H9 (cell line): ENCODE data around the gene HSPG2. TPM values are rescaled to one million over a fixed set of nuclear protein-coding genes. Genes with fewer than 3 reads are reported as not detected.
A peak's percentile ranks its signal among the peaks of the same experiment; 100 is the strongest.

ENCODE experiments used
- DNase-seq: peaks from one replicate; pipeline ENCODE4 v3.0.0-alpha.2; 2017
- H2AFZ ChIP-seq: one replicate; pipeline ENCODE4 v1.6.1; 2013; ENCODE audit warnings: mild to moderate bottlenecking, low read length, control low read depth, moderate library complexity
- H2AK5ac ChIP-seq: 2 replicates; pipeline ENCODE4 v1.6.1; 2013; ENCODE audit warnings: low read length, control low read depth, mixed read lengths; ENCODE audit not compliant: insufficient read length
- H2BK120ac ChIP-seq: one replicate; pipeline ENCODE4 v1.6.1; 2013; ENCODE audit warnings: low read depth, mild to moderate bottlenecking, low read length, control low read depth, inconsistent platforms; ENCODE audit not compliant: poor library complexity, severe bottlenecking
- H2BK12ac ChIP-seq: 2 replicates; pipeline ENCODE4 v1.6.1; 2013; ENCODE audit warnings: low read length, control low read depth, mixed read lengths, low read depth; ENCODE audit not compliant: insufficient read length
- H2BK15ac ChIP-seq: 2 replicates; pipeline ENCODE4 v1.6.1; 2013; ENCODE audit warnings: low read depth, low read length, control low read depth
- H2BK20ac ChIP-seq: one replicate; pipeline ENCODE4 v1.6.1; 2013; ENCODE audit warnings: low read depth, mild to moderate bottlenecking, low read length, control low read depth, inconsistent platforms; ENCODE audit not compliant: poor library complexity, severe bottlenecking
- H2BK5ac ChIP-seq: 2 replicates; pipeline ENCODE4 v1.6.1; 2013; ENCODE audit warnings: low read length, control low read depth, mixed read lengths; ENCODE audit not compliant: insufficient read length
- H3K14ac ChIP-seq: 2 replicates; pipeline ENCODE4 v1.6.1; 2013; ENCODE audit warnings: low read length, control low read depth; ENCODE audit not compliant: insufficient read depth
- H3K18ac ChIP-seq: 2 replicates; pipeline ENCODE4 v1.6.1; 2013; ENCODE audit warnings: low read depth, mild to moderate bottlenecking, mixed read lengths, low read length, control low read depth; ENCODE audit not compliant: insufficient read length
- H3K23ac ChIP-seq: 2 replicates; pipeline ENCODE4 v1.6.1; 2013; ENCODE audit warnings: low read length, control low read depth, mixed read lengths, low read depth; ENCODE audit not compliant: insufficient read length
- H3K23me2 ChIP-seq: 2 replicates; pipeline ENCODE4 v1.6.1; 2013; ENCODE audit warnings: low read depth, mild to moderate bottlenecking, mixed read lengths, low read length, control low read depth; ENCODE audit not compliant: insufficient read length, poor library complexity, severe bottlenecking
- H3K27ac ChIP-seq: 2 replicates; pipeline ENCODE4 v1.5.1; 2013; ENCODE audit warnings: low read length, control low read depth, mixed read lengths, low read depth; ENCODE audit not compliant: insufficient read length
- H3K27me3 ChIP-seq: 2 replicates; pipeline ENCODE4 v1.6.1; 2013; ENCODE audit warnings: low read length, control low read depth, inconsistent platforms; ENCODE audit not compliant: insufficient read depth
- H3K4ac ChIP-seq: 2 replicates; pipeline ENCODE4 v1.6.1; 2013; ENCODE audit warnings: low read depth, mild to moderate bottlenecking, control low read depth, inconsistent platforms, low read length, moderate library complexity
- H3K4me1 ChIP-seq: 2 replicates; pipeline ENCODE4 v1.6.1; 2013; ENCODE audit warnings: low read length, control low read depth, inconsistent platforms; ENCODE audit not compliant: insufficient read depth
- H3K4me2 ChIP-seq: 2 replicates; pipeline ENCODE4 v1.6.1; 2013; ENCODE audit warnings: low read length, control low read depth, mixed read lengths; ENCODE audit not compliant: insufficient read length, insufficient read depth
- H3K56ac ChIP-seq: 2 replicates; pipeline ENCODE4 v1.6.1; 2013; ENCODE audit warnings: low read depth, mild to moderate bottlenecking, mixed read lengths, low read length, control low read depth; ENCODE audit not compliant: insufficient read length
- H3K79me1 ChIP-seq: 2 replicates; pipeline ENCODE4 v1.6.1; 2013; ENCODE audit warnings: low read depth, mild to moderate bottlenecking, moderate library complexity, low read length, control low read depth, inconsistent platforms; ENCODE audit not compliant: insufficient read depth, poor library complexity, severe bottlenecking
- H3K79me2 ChIP-seq: 2 replicates; pipeline ENCODE4 v1.6.1; 2013; ENCODE audit warnings: low read length, control low read depth, inconsistent platforms; ENCODE audit not compliant: insufficient read depth
- H3K9ac ChIP-seq: 2 replicates; pipeline ENCODE4 v1.6.1; 2013; ENCODE audit warnings: low read length, control low read depth, mixed read lengths; ENCODE audit not compliant: insufficient read length; ENCODE audit errors: extremely low read depth
- H3K9me3 ChIP-seq: one replicate; pipeline ENCODE4 v1.6.1; 2013; ENCODE audit warnings: low read depth, low read length, inconsistent platforms; ENCODE audit not compliant: control insufficient read depth
- H3T11ph ChIP-seq: one replicate; pipeline ENCODE4 v1.6.1; 2013; ENCODE audit warnings: mild to moderate bottlenecking, low read length, control low read depth, inconsistent platforms
- H4K20me1 ChIP-seq: one replicate; pipeline ENCODE4 v1.6.1; 2013; ENCODE audit not compliant: control insufficient read depth, insufficient read length, insufficient read depth
- H4K5ac ChIP-seq: 2 replicates; pipeline ENCODE4 v1.6.1; 2013; ENCODE audit warnings: low read depth, mild to moderate bottlenecking, mixed read lengths, low read length, control low read depth; ENCODE audit not compliant: insufficient read length
- H4K8ac ChIP-seq: replicated peaks from 2 replicates; pipeline ENCODE4 v1.6.1; 2013; ENCODE audit warnings: low read length, control low read depth, mixed read lengths, low read depth; ENCODE audit not compliant: insufficient read length
- H4K91ac ChIP-seq: 2 replicates; pipeline ENCODE4 v1.6.1; 2013; ENCODE audit warnings: low read depth, mild to moderate bottlenecking, moderate library complexity, mixed read lengths, low read length, control low read depth; ENCODE audit not compliant: insufficient read length
- H3K27ac Mint-ChIP-seq, 3 experiments: 2 replicates in 2 of 3; 3 replicates in 1 of 3; pipeline ENCODE4 v1.8.0; 2020 to 2021; ENCODE audit warnings: mixed read lengths in 3 of 3, mild to moderate bottlenecking in 1 of 3, moderate library complexity in 1 of 3
- H3K27me3 Mint-ChIP-seq: 2 replicates; pipeline ENCODE4 v1.8.0; 2021; ENCODE audit warnings: low read depth, mild to moderate bottlenecking, moderate library complexity, mixed read lengths
- H3K36me3 Mint-ChIP-seq, 3 experiments: 2 replicates in 2 of 3; 3 replicates in 1 of 3; pipeline ENCODE4 v1.8.0; 2020 to 2021; ENCODE audit warnings: low read depth in 3 of 3, mixed read lengths in 3 of 3; ENCODE audit not compliant: insufficient read depth in 1 of 3
- H3K4me1 Mint-ChIP-seq, 2 experiments: 2 replicates each; pipeline ENCODE4 v1.8.0; 2020; ENCODE audit warnings: mixed read lengths in 2 of 2
- H3K4me3 Mint-ChIP-seq, 2 experiments: 2 replicates in 1 of 2; 3 replicates in 1 of 2; pipeline ENCODE4 v1.8.0; 2020 to 2021; ENCODE audit warnings: mild to moderate bottlenecking in 2 of 2, mixed read lengths in 2 of 2, moderate library complexity in 1 of 2
- H3K9me3 Mint-ChIP-seq, 2 experiments: 2 replicates in 1 of 2; 3 replicates in 1 of 2; pipeline ENCODE4 v1.8.0; 2020; ENCODE audit warnings: mild to moderate bottlenecking in 2 of 2, mixed read lengths in 2 of 2, moderate library complexity in 1 of 2
- CTCF ChIP-seq: fragments of 200-600 bp; sonication (generic); conservative IDR thresholded peaks from 3 replicates; pipeline ENCODE4 v1.8.0; 2021; ENCODE audit warnings: antibody characterized with exemption, mild to moderate bottlenecking
- WGBS: extraction: QIAGEN DNeasy Blood & Tissue Kit; methylation state at CpG from one replicate; pipeline ENCODE4 v1.1.7; 2013; ENCODE audit warnings: missing lambda C conversion rate, low lambda C conversion rate, mixed read lengths; ENCODE audit not compliant: insufficient read length; ENCODE audit errors: extremely low coverage; 5-methylcytosine and 5-hydroxymethylcytosine counted together
- total RNA-seq: library from RNA; stranded (reverse); gene quantifications from 2 replicates; pipeline ENCODE4 v1.2.1, GENCODE V29; 2021

The HSPG2 gene
- total RNA-seq, 1 experiment from 2014 or later: 90.0 TPM

GRCh38 chr1:21815724-21816321 lies 121.3 kb downstream of the HSPG2 start:
- Mint-ChIP-seq H3K36me3 (peaks cover 0 to 4% (median 0%) of the 10 kb centered on the region in 3 experiments; a peak in 3 of 7 replicates), H3K9me3 (no peaks in the 10 kb centered on the region; a peak in 1 of 5 replicates), H3K4me3 (no peak overlapping the region), H3K27me3 (peaks cover 16% of the 10 kb centered on the region), H3K4me1 (peaks cover 11 to 12% of the 10 kb centered on the region in 2 experiments), H3K27ac (peak overlapping the region in 1 of 3 experiments; percentile 52; a peak in 1 of 7 replicates)
- no peaks in the 10 kb centered on the region for H3K23me2 ChIP-seq
- no peak overlapping the region for H2BK120ac ChIP-seq
- no peak overlapping the region for H2AK5ac ChIP-seq
- no peak overlapping the region for H4K8ac ChIP-seq
- H4K5ac ChIP-seq: no peak overlapping the region
- H2BK20ac ChIP-seq: no peak overlapping the region
- no peak overlapping the region for H3K18ac ChIP-seq
- H4K20me1 ChIP-seq: no peaks in the 10 kb centered on the region
- no peak overlapping the region for H3K56ac ChIP-seq
- no peak for DNase-seq
- no peak overlapping the region for H3K23ac ChIP-seq
- no peak overlapping the region for H2AFZ ChIP-seq
- H3K4me2 ChIP-seq: no peak overlapping the region
- no peaks in the 10 kb centered on the region for H3K27me3 ChIP-seq
- no peak overlapping the region for H2BK15ac ChIP-seq
- no peak overlapping the region for H2BK5ac ChIP-seq
- H3T11ph ChIP-seq: no peak overlapping the region
- H3K79me1 ChIP-seq: no peaks in the 10 kb centered on the region
- TF ChIP-seq CTCF: no peak
- no peak overlapping the region; the same call in 1 of the 2 replicates for H3K14ac ChIP-seq
- 0 out of 2 replicates have a peak, but pooled peaks cover 2% of the 10 kb centered on the region for H3K79me2 ChIP-seq
- no peak overlapping the region for H3K9ac ChIP-seq
- no peaks in the 10 kb centered on the region for H3K9me3 ChIP-seq
- H4K91ac ChIP-seq: no peak overlapping the region
- no peaks in the 10 kb centered on the region for H3K4me1 ChIP-seq
- no peak overlapping the region for H3K4ac ChIP-seq
- no peak overlapping the region for H3K27ac ChIP-seq
- H2BK12ac ChIP-seq: no peak overlapping the region
- no CpG with 5 or more reads among the region's 12 CpGs for WGBS
